Measurements from ENCODE around the gene HOXD3. TPM values are rescaled to one million over a fixed set of nuclear protein-coding genes. Genes with fewer than 3 reads are reported as not detected.
A peak's percentile ranks its signal among the peaks of the same experiment; 100 is the strongest.

The HOXD3 gene
- total RNA-seq, 1 donor from 2014 or later: 0.47 TPM

GRCh38 chr2:176130147-176130956 is 26.8 kb upstream of the HOXD3 start:
- no peak for TF ChIP-seq CTCF (IDR thresholded peaks at IDR 0.05)
- Histone ChIP-seq H3K36me3 (no peaks in the 10 kb centered on the region), H3K27ac (no peak overlapping the region), H3K27me3 (ENCODE audit: low read depth) (peaks cover 96% of the 10 kb centered on the region), H3K9me3 (no peaks in the 10 kb centered on the region), H3K4me3 (peak overlapping the region; percentile 38), H3K4me1 (peaks cover 24% of the 10 kb centered on the region)
- ATAC-seq (peak; percentile 32 to 50), DNase-seq (no peak)
- intact Hi-C loops (cut with DNase I): loop anchor here (10.0 kb wide), 1 partner anchor 424 kb away; no protein-coding TSS in a partner anchor

DNA sequence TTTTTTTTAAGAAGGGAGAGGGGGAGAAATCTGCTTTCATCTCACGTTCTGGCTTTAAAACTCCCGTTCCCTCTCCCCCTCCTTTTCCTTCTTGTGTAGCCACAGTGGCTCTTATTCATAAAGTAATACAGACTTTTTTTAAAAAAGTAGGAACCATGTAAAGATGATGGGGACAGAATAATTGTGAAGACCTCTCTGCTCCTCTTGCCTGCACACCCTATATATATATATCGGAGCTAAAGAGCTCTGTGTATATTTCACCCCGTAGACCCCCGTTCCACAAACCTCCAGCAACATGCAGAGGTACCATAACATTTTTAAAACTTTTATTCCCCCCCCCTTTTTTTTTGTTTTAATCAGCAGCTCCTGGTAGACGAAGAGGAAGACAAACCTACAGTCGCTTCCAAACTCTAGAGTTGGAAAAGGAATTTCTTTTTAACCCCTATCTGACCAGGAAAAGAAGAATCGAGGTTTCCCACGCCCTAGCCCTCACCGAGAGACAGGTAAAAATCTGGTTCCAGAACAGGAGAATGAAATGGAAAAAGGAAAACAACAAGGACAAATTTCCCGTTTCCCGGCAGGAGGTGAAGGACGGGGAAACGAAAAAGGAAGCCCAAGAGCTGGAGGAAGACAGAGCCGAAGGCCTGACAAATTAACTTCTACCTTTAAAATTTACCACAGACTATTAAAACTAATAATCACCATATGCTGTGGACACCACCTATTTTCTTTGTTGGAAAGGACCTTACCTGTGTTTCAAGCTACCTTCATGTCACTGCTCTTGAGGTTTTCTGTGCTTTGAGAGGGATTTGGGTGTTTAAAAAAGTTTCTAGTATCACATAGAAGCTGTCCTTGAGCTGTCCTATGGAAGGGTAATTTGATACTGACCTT is 25.9 kb upstream of the HOXD3 start:
- no peaks in the 10 kb centered on the region for H3K9me3 ChIP-seq
- intact Hi-C loops (cut with DNase I): loop anchor here (10.0 kb wide), 1 partner anchor 424 kb away; no protein-coding TSS in a partner anchor
- no peak for TF ChIP-seq CTCF (IDR thresholded peaks at IDR 0.05)
- peaks cover 95% of the 10 kb centered on the region for H3K27me3 ChIP-seq (ENCODE audit: low read depth)
- H3K36me3 ChIP-seq: no peaks in the 10 kb centered on the region
- ATAC-seq (no peak), DNase-seq (no peak)
- H3K4me3 ChIP-seq: peak overlapping the region; percentile 6
- H3K27ac ChIP-seq: no peak overlapping the region
- H3K4me1 ChIP-seq: peaks cover 26% of the 10 kb centered on the region

DNA sequence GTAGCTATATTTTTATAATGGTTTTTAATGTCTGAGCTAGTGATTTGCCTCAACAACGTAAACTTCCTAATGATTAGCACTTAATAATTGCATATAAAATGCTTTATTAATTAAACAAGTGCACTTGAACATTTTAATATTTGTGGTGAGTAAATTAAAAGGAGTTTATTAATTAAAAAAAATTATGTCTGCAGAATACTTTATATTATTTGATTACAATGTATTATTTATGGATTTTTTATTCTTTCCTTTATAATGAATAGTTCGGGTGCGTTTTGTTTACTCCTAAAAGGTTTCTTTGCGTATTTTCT is 25.3 kb upstream of the HOXD3 start:
- H3K4me1 ChIP-seq: peaks cover 32% of the 10 kb centered on the region
- H3K9me3 ChIP-seq: no peaks in the 10 kb centered on the region
- H3K36me3 ChIP-seq: no peaks in the 10 kb centered on the region
- no peak for TF ChIP-seq CTCF (IDR thresholded peaks at IDR 0.05)
- H3K27ac ChIP-seq: no peak overlapping the region
- H3K27me3 ChIP-seq (ENCODE audit: low read depth): peaks cover 95% of the 10 kb centered on the region
- H3K4me3 ChIP-seq: peak overlapping the region; percentile 29
- DNase-seq (no peak), ATAC-seq (no peak)
- intact Hi-C loops (cut with DNase I): loop anchor here (10.0 kb wide), 1 partner anchor 423 kb away; no protein-coding TSS in a partner anchor

DNA sequence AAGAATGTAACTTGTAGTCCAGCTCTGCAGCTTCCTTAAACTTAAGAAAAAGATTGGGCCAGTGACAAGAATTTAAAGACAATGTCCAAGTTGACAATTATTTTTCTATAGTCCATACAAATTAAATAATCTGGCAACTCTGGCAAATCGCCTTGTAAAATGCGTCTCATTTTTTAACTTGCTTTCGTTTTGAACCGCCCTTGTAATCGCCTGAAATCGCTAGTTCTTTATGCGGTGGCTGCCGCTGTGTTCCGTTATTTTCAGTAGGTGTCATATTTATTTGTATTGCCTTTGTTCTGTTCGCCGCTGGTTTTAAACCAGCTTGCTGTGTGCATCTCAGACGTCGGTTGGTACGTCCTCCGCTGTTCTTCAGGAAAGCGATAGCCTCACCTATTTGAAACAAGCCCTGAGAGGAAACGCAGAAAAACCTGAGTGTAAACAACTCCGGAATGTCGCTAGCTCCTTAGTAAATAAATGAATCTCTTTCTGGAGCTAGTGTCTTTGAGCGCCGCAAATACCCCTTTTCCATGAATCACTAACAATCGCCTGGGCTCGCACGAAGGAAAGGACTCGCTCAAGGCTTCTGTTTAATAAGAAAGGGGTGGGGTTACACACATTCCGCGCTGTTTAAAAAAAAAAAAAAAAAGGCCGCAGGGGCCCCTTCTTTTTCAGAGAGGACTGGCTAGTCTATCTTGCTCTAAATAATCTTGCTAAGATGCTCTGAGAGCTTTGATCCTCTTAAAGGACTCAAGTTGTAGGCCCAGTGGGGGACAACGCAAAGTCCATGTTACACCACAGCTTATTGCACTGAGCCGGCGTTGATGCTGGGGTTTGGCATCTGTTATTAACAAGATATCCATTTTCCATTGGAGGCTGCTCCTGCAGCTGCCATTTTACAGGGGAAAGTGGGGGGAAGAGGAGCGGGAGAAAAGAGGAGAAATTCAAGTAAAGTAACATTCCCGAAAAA is 24.6 kb upstream of the HOXD3 start:
- DNase-seq (no peak), ATAC-seq (no peak)
- no peak overlapping the region for H3K27ac ChIP-seq
- no peak for TF ChIP-seq CTCF (IDR thresholded peaks at IDR 0.05)
- no peaks in the 10 kb centered on the region for H3K9me3 ChIP-seq
- H3K36me3 ChIP-seq: no peaks in the 10 kb centered on the region
- peaks cover 34% of the 10 kb centered on the region for H3K4me1 ChIP-seq
- H3K4me3 ChIP-seq: peak overlapping the region; percentile 29
- intact Hi-C loops (cut with DNase I): loop anchor here (10.0 kb wide), 1 partner anchor 422 kb away; no protein-coding TSS in a partner anchor
- H3K27me3 ChIP-seq (ENCODE audit: low read depth): peaks cover 96% of the 10 kb centered on the region

GRCh38 chr2:176133389-176133788 is 23.7 kb upstream of the HOXD3 start:
- H3K36me3 ChIP-seq: no peaks in the 10 kb centered on the region
- peaks cover 97% of the 10 kb centered on the region for H3K27me3 ChIP-seq (ENCODE audit: low read depth)
- peaks cover 34% of the 10 kb centered on the region for H3K4me1 ChIP-seq
- H3K9me3 ChIP-seq: no peaks in the 10 kb centered on the region
- no peak for TF ChIP-seq CTCF (IDR thresholded peaks at IDR 0.05)
- intact Hi-C loops (cut with DNase I): loop anchor here (10.0 kb wide), 1 partner anchor 421 kb away; no protein-coding TSS in a partner anchor
- H3K27ac ChIP-seq: no peak overlapping the region
- no peak for DNase-seq
- H3K4me3 ChIP-seq: no peak overlapping the region
- ATAC-seq: no peak
